K562 (cell line): Measurements from ENCODE around the gene ITIH3. TPM values are rescaled to one million over a fixed set of nuclear protein-coding genes. Genes with fewer than 3 reads are reported as not detected.

Experiments used
- ATAC-seq: fragments of 200-7000 bp; cut with Tn5 transposase; 3 replicates; pipeline ENCODE4 v1.9.1; 2020; ENCODE audit warnings: moderate library complexity
- BruUV-seq: library from RNA; stranded (reverse); fragments of 400-500 nt; replicated peaks from 2 replicates; lab custom pipeline; 2021; lab: Mats Ljungman, UMichigan
- CTCF ChIA-PET: fragments of 300-600 bp; formaldehyde crosslinking; extraction: SDS; loops from one replicate; lab custom pipeline; 2021; ENCODE audit warnings: low intra/inter-chr PET ratio; lab: Yijun Ruan, JAX
- POLR2A ChIA-PET: fragments of 300-600, 350-650 bp; sonication (Branson Sonifier 250); formaldehyde crosslinking; extraction: SDS; loops from one replicate; lab custom pipeline; 2021; ENCODE audit warnings: antibody characterized with exemption, inconsistent platforms; lab: Yijun Ruan, JAX
- DNase-seq, 4 experiments: peaks; one replicate each; pipeline versions ENCODE4 v3.0.0 to v3.0.0-alpha.2; 2011 to 2018; ENCODE audit warnings: low spot score in 3 of 4, mixed read lengths in 3 of 4; ENCODE audit errors: extremely low read depth in 1 of 4
- FAIRE-seq: peaks from 2 replicates; lab custom pipeline; 2011; peaks lifted over from hg19 to GRCh38; lab: Jason Lieb, UNC
- H2AFZ ChIP-seq: 2 replicates; pipeline ENCODE4 v1.6.0; 2011; ENCODE audit warnings: low read depth, low read length, control low read depth, inconsistent platforms
- H3K27ac ChIP-seq: fragments of 200-600 bp; 3 replicates; pipeline ENCODE4 v1.8.0; 2011; ENCODE audit warnings: low read depth, mild to moderate bottlenecking, control low read depth, inconsistent platforms, low read length, moderate library complexity, mixed read lengths; ENCODE audit errors: extremely low read depth
- H3K27me3 ChIP-seq, 2 experiments: fragments of 300-600 bp in 1 of 2; 2 replicates in 1 of 2; 3 replicates in 1 of 2; pipeline versions ENCODE4 v1.6.0 to v1.8.0; 2011; ENCODE audit warnings: inconsistent platforms in 2 of 2, low read length in 2 of 2, mild to moderate bottlenecking in 1 of 2, mixed read lengths in 1 of 2, moderate library complexity in 1 of 2; ENCODE audit not compliant: control insufficient read depth in 2 of 2, insufficient read depth in 2 of 2
- H3K36me3 ChIP-seq: fragments of 300-600 bp; 3 replicates; pipeline ENCODE4 v1.8.0; 2011; ENCODE audit warnings: mild to moderate bottlenecking, low read length, inconsistent platforms; ENCODE audit not compliant: control insufficient read depth, insufficient read depth
- H3K4me1 ChIP-seq, 2 experiments: fragments of 200-600 bp in 1 of 2; replicated peaks in 1 of 2; 2 replicates in 1 of 2; 3 replicates in 1 of 2; pipeline versions ENCODE4 v1.5.1 to v1.8.0; 2011; ENCODE audit warnings: inconsistent platforms in 2 of 2, low read length in 2 of 2, mild to moderate bottlenecking in 1 of 2, mixed read lengths in 1 of 2, moderate library complexity in 1 of 2; ENCODE audit not compliant: control insufficient read depth in 2 of 2, insufficient read depth in 2 of 2
- H3K4me2 ChIP-seq: 2 replicates; pipeline ENCODE4 v1.6.1; 2011; ENCODE audit warnings: low read length, control low read depth, inconsistent platforms, mixed read lengths; ENCODE audit not compliant: insufficient read depth
- H3K4me3 ChIP-seq: fragments of 200-600 bp; sonication (generic), shearing (Covaris generic); 2 replicates; pipeline ENCODE4 v1.5.1; 2016; ENCODE audit warnings: control low read depth, inconsistent platforms
- H3K79me2 ChIP-seq: fragments of 200-600 bp; 3 replicates; pipeline ENCODE4 v1.8.0; 2011; ENCODE audit warnings: low read length, inconsistent platforms; ENCODE audit not compliant: control insufficient read depth, insufficient read depth
- H3K9ac ChIP-seq, 2 experiments: 2 replicates each; pipeline versions ENCODE4 v1.6.0 to v1.6.1; 2011; ENCODE audit warnings: low read depth in 2 of 2, low read length in 2 of 2, control low read depth in 1 of 2, inconsistent platforms in 1 of 2, mild to moderate bottlenecking in 1 of 2, mixed read lengths in 1 of 2; ENCODE audit not compliant: insufficient read depth in 1 of 2
- H3K9me1 ChIP-seq: one replicate; pipeline ENCODE4 v1.6.0; 2011; ENCODE audit warnings: inconsistent platforms, mild to moderate bottlenecking, low read length, moderate library complexity; ENCODE audit not compliant: control insufficient read depth, insufficient read depth
- H3K9me3 ChIP-seq: replicated peaks from 2 replicates; pipeline ENCODE4 v1.5.1; 2011; ENCODE audit warnings: low read depth, low read length, inconsistent platforms; ENCODE audit not compliant: control insufficient read depth, insufficient read depth
- H4K20me1 ChIP-seq: replicated peaks from 2 replicates; pipeline ENCODE4 v1.6.1; 2011; ENCODE audit warnings: low read length, inconsistent platforms, mixed read lengths; ENCODE audit not compliant: control insufficient read depth, insufficient read depth
- ATF3 ChIP-seq, 2 experiments: fragments of 450-650 bp in 1 of 2; sonication (generic) in 1 of 2; formaldehyde crosslinking in 1 of 2; IDR thresholded peaks in 1 of 2; conservative IDR thresholded peaks in 1 of 2; 2 replicates each; pipeline versions ENCODE4 v1.6.1 to v1.8.1; 2016 to 2023; ENCODE audit warnings: mild to moderate bottlenecking in 2 of 2, moderate library complexity in 2 of 2, inconsistent platforms in 1 of 2, missing genetic modification reagents in 1 of 2
- HINFP ChIP-seq: fragments of 450-650 bp; conservative IDR thresholded peaks from 2 replicates; pipeline ENCODE4 v1.6.1; 2016; ENCODE audit warnings: missing genetic modification characterization, low read depth, mild to moderate bottlenecking, control low read depth, missing compliant biosample characterization
- MTA1 ChIP-seq: fragments of 450-650 bp; IDR thresholded peaks from 2 replicates; pipeline ENCODE4 v1.6.1; 2017; ENCODE audit warnings: borderline replicate concordance
- NFATC3 ChIP-seq: fragments of 450-650 bp; IDR thresholded peaks from 2 replicates; pipeline ENCODE4 v1.6.1; 2017; ENCODE audit warnings: mild to moderate bottlenecking
- PBX2 ChIP-seq, 2 experiments: IDR thresholded peaks in 1 of 2; conservative IDR thresholded peaks in 1 of 2; 2 replicates each; pipeline ENCODE4 v1.6.1; 2016; ENCODE audit warnings: low read depth in 2 of 2, mild to moderate bottlenecking in 1 of 2, missing compliant biosample characterization in 1 of 2, missing genetic modification characterization in 1 of 2, moderate library complexity in 1 of 2
- POLR2A ChIP-seq: fragments of 450-650 bp; conservative IDR thresholded peaks from 2 replicates; pipeline ENCODE4 v1.6.1; 2016
- VEZF1 ChIP-seq: fragments of 200-800 bp; sonication (Bioruptor generic); IDR thresholded peaks from 2 replicates; pipeline ENCODE4 v1.6.1; 2017; ENCODE audit warnings: missing genetic modification characterization, missing compliant biosample characterization
- ZBED1 ChIP-seq: IDR thresholded peaks from 2 replicates; pipeline ENCODE4 v1.6.1; 2014
- ZNF311 ChIP-seq: fragments of 250-450 bp; sonication (Bioruptor Pico); IDR thresholded peaks from 2 replicates; pipeline ENCODE4 v1.4.0; 2020; ENCODE audit warnings: mild to moderate bottlenecking, moderate library complexity
- ZNF512 ChIP-seq: IDR thresholded peaks from 2 replicates; pipeline ENCODE4 v1.6.1; 2016; ENCODE audit warnings: missing genetic modification characterization, missing compliant biosample characterization
- WGBS: fragments of 100-300 bp; shearing (Covaris generic); methylation state at CpG from one replicate; pipeline ENCODE4 v1.1.6; 2016; ENCODE audit warnings: low coverage, mixed read lengths; ENCODE audit not compliant: insufficient coverage; ENCODE audit errors: missing lambda C conversion rate; 5-methylcytosine and 5-hydroxymethylcytosine counted together
- in situ Hi-C: fragments of 300-500 bp; cut with MboI; formaldehyde crosslinking; loops from 4 replicates; pipeline ENCODE4 v1.15.0; 2018; ENCODE audit warnings: inconsistent platforms, mixed read lengths
- intact Hi-C: fragments of 100-400 bp; cut with micrococcal nuclease; formaldehyde crosslinking; loops from 2 replicates; pipeline ENCODE4 v1.14.2; 2022
- polyA plus RNA-seq, 8 experiments: library from polyadenylated mRNA; depleted of rRNA in 4 of 8; stranded (reverse) in 5 of 8; unstranded in 3 of 8; fragments of >200 nt; fragmentation: Nextera tagmentation in 2 of 8; fragmentation: Illumina TruSeq in 1 of 8; extraction: Ambion mirVana in 2 of 8; extraction: Trizol in 1 of 8; gene quantifications; 2 replicates each; pipeline versions ENCODE4 v1.2.1 to v1.2.3, GENCODE V29; 2011 to 2014; ENCODE audit warnings: inconsistent platforms in 1 of 8, missing spikeins in 1 of 8
- total RNA-seq, 7 experiments: library from RNA; depleted of rRNA in 6 of 7; stranded (reverse); fragments of >200 nt in 6 of 7; fragmentation: Illumina TruSeq in 2 of 7; extraction: Trizol in 2 of 7; gene quantifications; 2 replicates each; pipeline versions ENCODE4 v1.2.1 to v1.2.3, GENCODE V29; 2011 to 2021; ENCODE audit warnings: low replicate concordance in 1 of 7

ITIH3 gene
- total and polyA plus RNA-seq, 9 of the 15 experiments (the other 6 are each of a cell fraction or from before 2014, with no cell fraction given) = 0.07 to 0.35 TPM; not detected in 7

- TF ChIP-seq PBX2 (CRISPR knock-in tag; IDR thresholded peaks at IDR 0.05; ENCODE audit: low read depth) (no peak), PBX2 (tag; conservative IDR thresholded peaks at IDR 0.05; ENCODE audit: low read depth) (peak; percentile 30; the same call in 1 of the 2 replicates), ZBED1 (no peak)
These were observed 27.8 kb downstream of the ITIH3 start (continued) for GRCh38 chr3:52822363-52822762.

- no peak overlapping the region for H3K27ac ChIP-seq
- DNase-seq = no peak
- no TSS peak for BruUV-seq
- no peaks in the 10 kb centered on the region; the same call in 1 of the 2 replicates for H4K20me1 ChIP-seq
- no peaks in the 10 kb centered on the region for H3K79me2 ChIP-seq
- H3K27me3 ChIP-seq = peaks cover 0 to 41% of the 10 kb centered on the region in 2 experiments; a peak in 4 of 5 replicates
- in situ Hi-C loops (no loop called here), intact Hi-C loops (no loop called here)
- H3K9me3 ChIP-seq = no peaks in the 10 kb centered on the region
- no peak for ATAC-seq
- no peaks in the 10 kb centered on the region for H3K36me3 ChIP-seq
- no peaks in the 10 kb centered on the region for H3K9me1 ChIP-seq
- ChIA-PET POLR2A (no interaction called here), CTCF (no interaction called here)
- peaks cover 0 to 6% of the 10 kb centered on the region in 2 experiments; a peak in 2 of 5 replicates for H3K4me1 ChIP-seq
- H3K4me2 ChIP-seq = no peak overlapping the region
- H2AFZ ChIP-seq = no peak overlapping the region
- TF ChIP-seq ZNF311 (CRISPR knock-in tag) = no peak
- no peak for TF ChIP-seq MTA1
- TF ChIP-seq POLR2A = no peak
- TF ChIP-seq ZNF512 (tag) = no peak
- peak; percentile 19; the same call in 1 of the 2 replicates for TF ChIP-seq ATF3 (IDR thresholded peaks at IDR 0.05)
- no peak for TF ChIP-seq ATF3 (CRISPR knock-in tag; conservative IDR thresholded peaks at IDR 0.05)
- TF ChIP-seq VEZF1 = no peak
- no peak for TF ChIP-seq NFATC3
- TF ChIP-seq HINFP = no peak
- WGBS = 13% methylated on average over 4 of the region's 10 CpGs
- no peak overlapping the region for H3K4me3 ChIP-seq
- no peak for FAIRE-seq
- no peak overlapping the region for H3K9ac ChIP-seq
These were observed 29.4 kb downstream of the ITIH3 start for GRCh38 chr3:52824037-52824436.
